SK-N-MC (cell line): ENCODE measurements around the gene NPNT.

Source experiments
- DNase-seq: peaks from one replicate; pipeline ENCODE4 v3.0.0-alpha.2; 2011; ENCODE audit warnings: low read depth, low spot score
- H3K27ac ChIP-seq: fragments of 200-600 bp; sonication (generic); 2 replicates; pipeline ENCODE4 v1.5.1; 2016; ENCODE audit warnings: mixed run types
- H3K36me3 ChIP-seq: fragments of 200-600 bp; sonication (generic); 2 replicates; pipeline ENCODE4 v1.6.1; 2017; ENCODE audit warnings: antibody characterized with exemption, low read length, mixed read lengths; ENCODE audit not compliant: insufficient read depth
- H3K4me3 ChIP-seq: fragments of 200-600 bp; sonication (generic); 2 replicates; pipeline ENCODE4 v1.5.1; 2016
- H3K9ac ChIP-seq: fragments of 200-600 bp; sonication (generic); 2 replicates; pipeline ENCODE4 v1.8.0; 2017; ENCODE audit warnings: mixed run types, mixed read lengths; ENCODE audit not compliant: insufficient read length
- H3K9me3 ChIP-seq: fragments of 200-600 bp; sonication (generic); 2 replicates; pipeline ENCODE4 v1.6.1; 2017; ENCODE audit warnings: low read depth, mild to moderate bottlenecking, antibody characterized with exemption, low read length, moderate library complexity, mixed read lengths
- EZH2 ChIP-seq: fragments of 200-600 bp; sonication (generic); IDR thresholded peaks from one replicate; pipeline ENCODE4 v1.6.1; 2017; ENCODE audit warnings: antibody characterized with exemption
- FOXP2 ChIP-seq: optimal IDR thresholded peaks from 2 replicates; pipeline ENCODE3; 2011; ENCODE audit warnings: mild to moderate bottlenecking, moderate library complexity; ENCODE audit not compliant: insufficient read depth; ENCODE audit errors: extremely low read length, control extremely low read depth
- POLR2AphosphoS5 ChIP-seq: IDR thresholded peaks from 2 replicates; pipeline ENCODE4 v1.6.1; 2012; ENCODE audit warnings: mild to moderate bottlenecking, low read depth, low read length, borderline replicate concordance

NPNT gene

DNA sequence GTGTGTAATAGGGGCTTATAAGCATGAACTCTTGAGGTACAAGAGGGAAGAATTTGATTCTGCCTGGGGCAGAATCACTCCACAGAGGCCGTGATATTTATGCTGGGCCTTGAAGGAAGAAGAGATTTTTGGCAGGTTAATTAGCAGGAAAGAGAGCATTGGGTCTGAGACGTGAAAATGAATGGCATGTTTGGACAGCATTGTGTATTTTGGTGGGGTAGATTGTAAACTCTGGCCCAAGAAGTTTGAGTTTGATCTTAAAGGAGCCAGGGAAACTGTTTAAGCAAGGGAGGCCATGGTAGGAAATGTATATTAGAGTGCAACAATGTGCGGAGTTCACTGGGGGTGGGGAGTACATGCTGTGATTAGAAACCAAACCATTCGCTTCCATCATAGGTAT is 62.4 kb downstream of the NPNT start:
- H3K4me3 ChIP-seq: no peak overlapping the region
- H3K9me3 ChIP-seq: no peaks in the 10 kb centered on the region
- no peak overlapping the region for H3K9ac ChIP-seq
- H3K36me3 ChIP-seq: no peaks in the 10 kb centered on the region
- no peak for DNase-seq
- TF ChIP-seq POLR2AphosphoS5 (no peak), EZH2 (no peak), FOXP2 (no peak)
- H3K27ac ChIP-seq: peak overlapping the region; percentile 1; the same call in 1 of the 2 replicates

DNA sequence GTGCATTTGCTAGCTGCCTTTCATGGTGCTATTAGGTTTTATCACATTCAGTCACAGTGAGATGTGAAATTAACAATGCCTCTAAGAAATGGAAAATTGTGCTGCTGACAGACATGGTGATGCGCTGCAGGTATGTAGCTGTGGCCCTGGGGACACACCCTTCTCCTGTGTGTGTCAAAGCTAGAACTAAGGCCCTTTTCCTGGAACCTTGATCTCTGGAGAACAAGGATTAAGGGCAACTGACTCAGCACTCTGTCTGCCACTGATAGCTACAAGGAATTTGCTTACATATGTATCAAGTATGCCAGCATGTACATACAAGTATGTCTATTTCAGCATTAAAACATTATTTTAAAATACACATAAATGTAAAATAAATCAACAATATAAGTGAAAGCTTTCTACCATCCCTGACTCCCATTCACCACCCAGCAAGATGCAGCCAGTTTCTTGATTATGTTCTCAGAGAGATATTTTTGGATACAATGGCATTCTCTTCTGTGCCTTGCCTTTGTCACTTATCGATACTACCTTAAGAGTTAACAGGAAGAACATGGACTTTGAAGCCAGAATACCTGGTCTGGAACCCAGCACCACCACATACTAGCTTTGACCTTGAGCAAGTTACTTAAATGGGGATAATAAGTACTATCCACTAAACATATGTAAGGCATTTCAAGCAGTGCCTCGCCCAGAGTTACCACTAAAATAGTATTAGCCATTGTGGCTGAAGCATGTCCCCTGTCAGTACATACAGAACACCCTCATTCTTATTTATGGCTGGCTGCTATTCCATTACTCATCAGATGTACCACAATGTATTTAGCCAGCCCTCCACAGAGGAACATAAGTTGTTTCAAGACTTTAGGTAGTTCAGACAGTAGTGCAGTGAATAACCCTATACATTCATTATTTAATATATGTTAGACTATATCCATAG is 68.5 kb downstream of the NPNT start:
- no peak for TF ChIP-seq POLR2AphosphoS5
- TF ChIP-seq FOXP2: no peak
- TF ChIP-seq EZH2: no peak
- Histone ChIP-seq H3K27ac (0 out of 2 replicates have a peak overlapping the region, but pooled peaks have one; percentile 43), H3K4me3 (no peak overlapping the region), H3K36me3 (no peaks in the 10 kb centered on the region), H3K9ac (no peak overlapping the region), H3K9me3 (no peaks in the 10 kb centered on the region)
- no peak for DNase-seq

DNA sequence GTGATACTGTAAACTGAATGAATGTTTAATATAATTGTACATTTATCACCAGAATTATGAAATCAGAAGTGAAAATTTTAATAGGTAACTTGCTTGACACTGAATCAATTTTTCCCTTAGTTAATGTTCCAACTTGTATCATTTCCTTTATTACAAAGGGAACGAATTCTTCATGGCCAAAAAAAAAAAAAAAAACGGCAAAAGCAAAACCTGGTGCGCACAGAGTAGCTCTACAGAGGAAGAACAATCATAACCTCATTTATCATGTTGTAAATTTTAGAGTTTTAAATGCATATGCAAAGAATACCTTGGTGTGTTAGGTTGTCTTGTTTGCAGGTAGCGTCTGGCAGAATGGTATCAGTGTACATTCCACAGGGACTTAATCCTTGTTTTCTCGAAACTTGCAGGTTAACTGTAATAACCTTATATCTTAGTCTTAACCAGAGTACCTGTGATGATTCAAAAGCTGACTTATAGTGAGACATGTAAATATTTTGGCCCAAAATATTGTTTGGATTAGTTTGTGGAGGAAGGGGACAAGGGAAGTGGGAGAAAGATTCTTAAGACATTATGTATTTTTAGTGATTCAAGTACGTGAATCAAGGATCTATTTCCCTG is 70.0 kb downstream of the NPNT start:
- Histone ChIP-seq H3K36me3 (no peaks in the 10 kb centered on the region), H3K27ac (peak overlapping the region; percentile 80)
- no peak for DNase-seq

DNA sequence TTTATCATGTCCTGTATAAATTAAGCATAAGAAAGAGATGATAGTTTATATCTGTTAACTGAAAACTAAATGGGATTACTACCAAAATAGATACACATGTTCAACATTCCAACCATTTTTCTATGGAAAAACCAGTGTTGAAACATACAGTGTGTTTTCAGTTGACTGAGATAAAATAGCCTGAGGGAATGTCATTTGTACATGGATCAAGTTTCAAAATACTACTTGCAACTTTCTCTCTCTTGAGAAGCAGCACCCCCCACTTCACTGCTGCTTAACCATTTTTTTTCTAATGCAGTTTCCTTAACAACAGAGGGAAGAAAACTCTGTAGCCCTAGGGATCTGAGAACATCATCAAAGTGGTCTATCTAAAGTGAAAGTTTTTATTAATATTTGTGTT is 70.8 kb downstream of the NPNT start:
- peak; percentile 87 for DNase-seq
- Histone ChIP-seq H3K27ac (peak overlapping the region; percentile 86), H3K36me3 (no peaks in the 10 kb centered on the region), H3K9ac (no peak overlapping the region), H3K9me3 (no peaks in the 10 kb centered on the region), H3K4me3 (peak overlapping the region; percentile 40)
- no peak for TF ChIP-seq POLR2AphosphoS5
- TF ChIP-seq FOXP2: peak; percentile 41

More for the DNA sequence above, 70.0 kb downstream of the NPNT start:
- Histone ChIP-seq H3K9me3 (no peaks in the 10 kb centered on the region), H3K9ac (no peak overlapping the region), H3K4me3 (peak overlapping the region; percentile 40)
- TF ChIP-seq FOXP2 (no peak), POLR2AphosphoS5 (no peak), EZH2 (no peak)

DNA sequence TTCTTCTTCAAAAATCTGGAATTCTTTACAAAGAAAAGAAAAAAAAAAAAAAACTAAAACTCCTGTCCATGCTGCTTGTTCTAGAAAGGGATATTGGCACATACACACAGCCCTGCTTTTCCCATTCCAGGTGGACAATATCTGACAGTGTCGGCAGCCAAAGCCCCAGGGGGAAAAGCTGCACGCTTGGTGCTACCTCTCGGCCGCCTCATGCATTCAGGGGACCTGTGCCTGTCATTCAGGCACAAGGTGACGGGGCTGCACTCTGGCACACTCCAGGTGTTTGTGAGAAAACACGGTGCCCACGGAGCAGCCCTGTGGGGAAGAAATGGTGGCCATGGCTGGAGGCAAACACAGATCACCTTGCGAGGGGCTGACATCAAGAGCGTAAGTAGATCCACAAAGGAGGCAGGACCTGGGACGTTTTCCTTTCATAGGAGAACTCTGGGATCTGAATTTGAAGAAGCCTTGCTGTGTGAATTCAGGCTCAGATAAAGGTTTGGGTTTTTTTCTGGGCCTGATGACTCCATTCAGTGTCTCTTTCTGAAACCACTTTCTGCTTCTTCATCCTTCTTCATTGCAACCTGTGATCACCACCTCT is 71.9 kb downstream of the NPNT start:
- DNase-seq: no peak
- Histone ChIP-seq H3K9ac (no peak overlapping the region), H3K27ac (peak overlapping the region; percentile 86), H3K4me3 (no peak overlapping the region), H3K36me3 (no peaks in the 10 kb centered on the region), H3K9me3 (no peaks in the 10 kb centered on the region)
- TF ChIP-seq FOXP2: no peak
- TF ChIP-seq EZH2: no peak
- no peak for TF ChIP-seq POLR2AphosphoS5

DNA sequence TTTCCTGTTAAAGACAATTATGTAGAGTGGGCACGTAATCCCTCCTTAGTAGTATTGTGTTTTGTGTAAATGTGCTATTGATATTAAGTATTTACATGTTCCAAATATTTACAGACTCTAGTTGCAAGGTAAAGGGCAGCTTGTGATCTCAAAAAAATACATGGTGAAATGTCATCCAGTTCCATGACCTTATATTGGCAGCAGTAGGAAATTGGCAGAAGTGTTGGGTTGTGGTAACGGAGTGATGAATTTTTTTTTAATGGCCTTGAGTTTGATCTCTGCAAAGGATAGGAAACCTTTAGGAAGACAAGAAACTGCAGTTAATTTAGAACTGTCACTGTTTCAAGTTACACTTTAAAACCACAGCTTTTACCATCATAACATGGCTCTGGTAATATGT is 74.3 kb downstream of the NPNT start:
- Histone ChIP-seq H3K36me3 (no peaks in the 10 kb centered on the region), H3K4me3 (no peak overlapping the region), H3K27ac (no peak overlapping the region), H3K9me3 (no peaks in the 10 kb centered on the region), H3K9ac (no peak overlapping the region)
- no peak for DNase-seq
- TF ChIP-seq EZH2: no peak
- no peak for TF ChIP-seq POLR2AphosphoS5
- no peak for TF ChIP-seq FOXP2

DNA sequence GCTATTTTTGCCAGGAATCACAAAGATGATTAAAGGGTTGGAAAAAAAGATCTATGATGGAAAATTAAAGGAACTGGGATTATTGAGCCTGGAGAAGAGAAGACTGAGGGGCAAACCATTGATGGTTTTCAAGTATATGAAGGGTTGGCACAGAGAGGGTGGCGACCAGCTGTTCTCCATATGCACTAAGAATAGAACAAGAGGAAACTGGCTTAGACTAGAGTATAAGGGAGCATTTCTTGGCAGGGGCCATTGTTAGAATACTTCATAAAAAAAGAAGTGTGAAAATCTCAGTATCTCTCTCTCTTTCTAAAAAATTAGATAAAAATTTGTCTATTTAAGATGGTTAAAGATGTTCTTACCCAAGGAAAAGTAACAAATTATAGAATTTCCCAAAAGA is 75.1 kb downstream of the NPNT start:
- no peak overlapping the region for H3K4me3 ChIP-seq
- no peak overlapping the region for H3K27ac ChIP-seq
- TF ChIP-seq FOXP2 (no peak), EZH2 (no peak), POLR2AphosphoS5 (no peak)
- H3K36me3 ChIP-seq: no peaks in the 10 kb centered on the region
- H3K9ac ChIP-seq: no peak overlapping the region
- no peak for DNase-seq
- H3K9me3 ChIP-seq: no peaks in the 10 kb centered on the region

DNA sequence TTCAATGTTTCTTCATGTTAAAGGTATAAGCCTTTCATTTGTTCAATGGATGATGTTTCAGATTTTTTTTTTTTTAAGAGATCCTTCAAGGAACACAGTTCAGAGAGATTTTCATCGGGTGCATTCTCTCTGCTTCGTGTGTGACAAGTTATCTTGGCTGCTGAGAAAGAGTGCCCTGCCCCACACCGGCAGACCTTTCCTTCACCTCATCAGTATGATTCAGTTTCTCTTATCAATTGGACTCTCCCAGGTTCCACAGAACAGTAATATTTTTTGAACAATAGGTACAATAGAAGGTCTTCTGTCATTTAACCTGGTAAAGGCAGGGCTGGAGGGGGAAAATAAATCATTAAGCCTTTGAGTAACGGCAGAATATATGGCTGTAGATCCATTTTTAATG is 75.8 kb downstream of the NPNT start:
- Histone ChIP-seq H3K36me3 (no peaks in the 10 kb centered on the region), H3K4me3 (no peak overlapping the region), H3K9ac (no peak overlapping the region), H3K27ac (no peak overlapping the region), H3K9me3 (no peaks in the 10 kb centered on the region)
- no peak for DNase-seq
- TF ChIP-seq EZH2: no peak
- no peak for TF ChIP-seq POLR2AphosphoS5
